Retinal pigment epithelial cell (primary cell): ENCODE results near the gene UBAC2.

Source experiments
- DNase-seq: peaks from one replicate; pipeline ENCODE4 v3.0.0-alpha.2; 2010; ENCODE audit warnings: low read depth
- H3K4me3 ChIP-seq: 2 replicates; pipeline ENCODE4 v1.5.1; 2011; ENCODE audit warnings: mild to moderate bottlenecking, low read length, control low read depth, moderate library complexity
- CTCF ChIP-seq: conservative IDR thresholded peaks from 2 replicates; pipeline ENCODE4 v1.5.1; 2011; ENCODE audit warnings: low read depth, low read length, control low read depth, inconsistent platforms

The UBAC2 gene

GRCh38 chr13:99367663-99368448, 167.2 kb downstream of the UBAC2 start:
- no peak overlapping the region for H3K4me3 ChIP-seq
- DNase-seq = no peak
- TF ChIP-seq CTCF = no peak

- no peak for DNase-seq
- no peak for TF ChIP-seq CTCF
Observed at GRCh38 chr13:99370481-99371275, 170.0 kb downstream of the UBAC2 start.

GRCh38 chr13:99371956-99372355, 171.3 kb downstream of the UBAC2 start:
- DNase-seq = no peak
- TF ChIP-seq CTCF = no peak
- H3K4me3 ChIP-seq = no peak overlapping the region

More at GRCh38 chr13:99370481-99371275, 170.0 kb downstream of the UBAC2 start:
- H3K4me3 ChIP-seq = no peak overlapping the region

- no peak for TF ChIP-seq CTCF
- DNase-seq = no peak
- no peak overlapping the region for H3K4me3 ChIP-seq
Observed at GRCh38 chr13:99373436-99373835, 172.8 kb downstream of the UBAC2 start.

DNA sequence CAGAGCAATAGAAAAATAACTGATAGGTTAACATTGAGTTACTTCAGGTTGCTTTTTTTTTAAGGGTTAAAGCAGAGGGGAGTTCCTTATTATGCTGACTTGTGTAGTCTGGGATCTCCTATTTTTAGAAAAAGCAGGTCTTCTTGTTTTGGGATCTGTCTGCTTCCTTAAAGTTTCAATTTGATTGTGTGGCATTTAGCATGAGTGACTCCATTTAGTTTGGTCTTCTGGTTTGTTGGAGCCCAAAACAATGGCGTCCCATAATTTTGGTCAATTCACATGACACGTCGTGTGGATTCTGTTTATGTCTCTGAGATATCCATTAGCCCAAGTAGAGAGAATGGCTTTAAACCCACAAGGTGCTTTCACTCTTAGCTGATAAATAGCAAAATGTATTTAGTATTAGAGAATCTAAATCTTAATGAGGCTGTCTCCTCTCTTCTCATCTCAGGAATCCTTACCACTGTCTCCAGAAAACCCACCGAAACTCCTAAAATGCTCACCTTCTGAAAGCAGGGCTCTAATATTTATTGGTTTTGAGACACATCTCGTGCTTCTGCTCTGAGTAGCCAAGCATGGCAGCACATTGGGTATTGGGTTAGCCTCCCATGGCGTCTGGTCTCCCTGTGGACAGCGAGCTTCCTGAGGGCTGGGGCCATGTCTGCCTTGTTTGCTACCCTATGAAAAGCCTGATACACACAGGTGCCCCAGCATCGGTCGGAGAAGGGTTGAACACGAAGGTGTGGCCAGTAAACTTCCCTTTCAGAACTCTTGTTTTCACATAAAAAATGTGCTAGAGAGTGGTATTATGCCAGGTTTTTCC, 173.7 kb downstream of the UBAC2 start:
- H3K4me3 ChIP-seq = no peak overlapping the region
- no peak for TF ChIP-seq CTCF
- DNase-seq = no peak

GRCh38 chr13:99374994-99375737, 174.5 kb downstream of the UBAC2 start:
- DNase-seq = no peak

More at GRCh38 chr13:99374994-99375737, 174.5 kb downstream of the UBAC2 start:
- H3K4me3 ChIP-seq = no peak overlapping the region
- TF ChIP-seq CTCF = no peak
